HEK293 (cell line): Measurements from ENCODE around the gene DAZAP1.

ENCODE experiments used
- GLIS1 ChIP-seq: fragments of 450-650 bp; formaldehyde crosslinking; IDR thresholded peaks from 2 replicates; pipeline ENCODE4 v1.5.1; 2016; ENCODE audit warnings: missing biosample characterization, missing genetic modification characterization
- PATZ1 ChIP-seq: fragments of 450-650 bp; formaldehyde crosslinking; IDR thresholded peaks from 2 replicates; pipeline ENCODE4 v1.5.1; 2016; ENCODE audit warnings: missing biosample characterization, missing genetic modification characterization
- SP2 ChIP-seq: fragments of 450-650 bp; formaldehyde crosslinking; IDR thresholded peaks from 2 replicates; pipeline ENCODE4 v1.5.1; 2016; ENCODE audit warnings: missing biosample characterization, missing genetic modification characterization
- ZBTB48 ChIP-seq: fragments of 450-650 bp; formaldehyde crosslinking; IDR thresholded peaks from 2 replicates; pipeline ENCODE4 v1.5.1; 2016; ENCODE audit warnings: missing biosample characterization, missing genetic modification characterization
- ZEB2 ChIP-seq: fragments of 450-650 bp; formaldehyde crosslinking; IDR thresholded peaks from 2 replicates; pipeline ENCODE4 v1.5.1; 2016; ENCODE audit warnings: missing biosample characterization, missing genetic modification characterization
- ZFP41 ChIP-seq: fragments of 450-650 bp; formaldehyde crosslinking; IDR thresholded peaks from 2 replicates; pipeline ENCODE4 v1.5.1; 2016; ENCODE audit warnings: missing biosample characterization, missing genetic modification characterization, borderline replicate concordance
- ZFP69B ChIP-seq: fragments of 450-650 bp; formaldehyde crosslinking; IDR thresholded peaks from 2 replicates; pipeline ENCODE4 v1.5.1; 2016; ENCODE audit warnings: missing biosample characterization, missing genetic modification characterization
- ZIC2 ChIP-seq: fragments of 450-650 bp; formaldehyde crosslinking; IDR thresholded peaks from 2 replicates; pipeline ENCODE4 v1.5.1; 2016; ENCODE audit warnings: missing biosample characterization, missing genetic modification characterization
- ZNF169 ChIP-seq: fragments of 450-650 bp; formaldehyde crosslinking; IDR thresholded peaks from 2 replicates; pipeline ENCODE4 v1.5.1; 2016; ENCODE audit warnings: missing biosample characterization, missing genetic modification characterization
- ZNF223 ChIP-seq: fragments of 450-650 bp; formaldehyde crosslinking; IDR thresholded peaks from 2 replicates; pipeline ENCODE4 v1.5.1; 2016; ENCODE audit warnings: missing biosample characterization, missing genetic modification characterization
- ZNF280C ChIP-seq: fragments of 450-650 bp; formaldehyde crosslinking; IDR thresholded peaks from 2 replicates; pipeline ENCODE4 v1.5.1; 2016; ENCODE audit warnings: missing biosample characterization, missing genetic modification characterization
- ZNF292 ChIP-seq: fragments of 450-650 bp; formaldehyde crosslinking; IDR thresholded peaks from 2 replicates; pipeline ENCODE4 v1.5.1; 2016; ENCODE audit warnings: low read depth, missing biosample characterization, missing genetic modification characterization, borderline replicate concordance
- ZNF513 ChIP-seq: fragments of 450-650 bp; IDR thresholded peaks from 2 replicates; pipeline ENCODE4 v1.5.1; 2018; ENCODE audit warnings: missing biosample characterization, missing genetic modification characterization
- ZNF561 ChIP-seq: fragments of 450-650 bp; IDR thresholded peaks from 2 replicates; pipeline ENCODE4 v1.5.1; 2018; ENCODE audit warnings: missing biosample characterization, missing genetic modification characterization, borderline replicate concordance
- ZNF830 ChIP-seq: fragments of 450-650 bp; IDR thresholded peaks from 2 replicates; pipeline ENCODE4 v1.5.0; 2018; ENCODE audit warnings: missing biosample characterization, missing genetic modification characterization, low read depth, mild to moderate bottlenecking, moderate library complexity
- ZNF837 ChIP-seq: fragments of 450-650 bp; formaldehyde crosslinking; IDR thresholded peaks from 2 replicates; pipeline ENCODE4 v1.5.1; 2016; ENCODE audit warnings: missing biosample characterization, missing genetic modification characterization
- ZSCAN23 ChIP-seq: fragments of 450-650 bp; formaldehyde crosslinking; IDR thresholded peaks from 2 replicates; pipeline ENCODE4 v1.5.1; 2016; ENCODE audit warnings: missing biosample characterization, missing genetic modification characterization
- ZXDB ChIP-seq: fragments of 450-650 bp; formaldehyde crosslinking; IDR thresholded peaks from 2 replicates; pipeline ENCODE4 v1.5.1; 2016; ENCODE audit warnings: missing biosample characterization, missing genetic modification characterization
- TF ChIP-seq, protein P1 (sequence below): fragments of 450-650 bp; formaldehyde crosslinking; IDR thresholded peaks from 2 replicates; pipeline ENCODE4; 2016; ENCODE audit warnings: missing biosample characterization, missing genetic modification characterization
- TF ChIP-seq, protein P2 (sequence below): fragments of 450-650 bp; formaldehyde crosslinking; IDR thresholded peaks from 2 replicates; pipeline ENCODE4 v1.5.1; 2017; ENCODE audit warnings: missing biosample characterization, missing genetic modification characterization
- TF ChIP-seq, protein P3 (sequence below): fragments of 450-650 bp; formaldehyde crosslinking; IDR thresholded peaks from 2 replicates; pipeline ENCODE4 v1.5.1; 2017; ENCODE audit warnings: missing biosample characterization, missing genetic modification characterization

The DAZAP1 gene

GRCh38 chr19:1449467-1450442 lies 42.4 kb downstream of the DAZAP1 start, which contains the start of gene APC2 (continued):
- 0 out of 2 replicates have a peak, but pooled peaks have one; percentile 17 for TF ChIP-seq ZNF513 (tag by site-specific recombination)
- TF ChIP-seq, protein P1, sequence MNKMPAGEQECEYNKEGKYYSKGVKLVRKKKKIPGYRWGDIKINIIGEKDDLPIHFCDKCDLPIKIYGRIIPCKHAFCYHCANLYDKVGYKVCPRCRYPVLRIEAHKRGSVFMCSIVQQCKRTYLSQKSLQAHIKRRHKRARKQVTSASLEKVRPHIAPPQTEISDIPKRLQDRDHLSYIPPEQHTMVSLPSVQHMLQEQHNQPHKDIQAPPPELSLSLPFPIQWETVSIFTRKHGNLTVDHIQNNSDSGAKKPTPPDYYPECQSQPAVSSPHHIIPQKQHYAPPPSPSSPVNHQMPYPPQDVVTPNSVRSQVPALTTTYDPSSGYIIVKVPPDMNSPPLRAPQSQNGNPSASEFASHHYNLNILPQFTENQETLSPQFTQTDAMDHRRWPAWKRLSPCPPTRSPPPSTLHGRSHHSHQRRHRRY (tag by site-specific recombination), result no peak
- no peak for TF ChIP-seq ZNF280C
- TF ChIP-seq ZBTB48 (tag by site-specific recombination), result 0 out of 2 replicates have a peak, but pooled peaks have one; percentile 26
- 0 out of 2 replicates have a peak, but pooled peaks have one; percentile 37 for TF ChIP-seq ZSCAN23 (tag by site-specific recombination)
- TF ChIP-seq, protein P2, sequence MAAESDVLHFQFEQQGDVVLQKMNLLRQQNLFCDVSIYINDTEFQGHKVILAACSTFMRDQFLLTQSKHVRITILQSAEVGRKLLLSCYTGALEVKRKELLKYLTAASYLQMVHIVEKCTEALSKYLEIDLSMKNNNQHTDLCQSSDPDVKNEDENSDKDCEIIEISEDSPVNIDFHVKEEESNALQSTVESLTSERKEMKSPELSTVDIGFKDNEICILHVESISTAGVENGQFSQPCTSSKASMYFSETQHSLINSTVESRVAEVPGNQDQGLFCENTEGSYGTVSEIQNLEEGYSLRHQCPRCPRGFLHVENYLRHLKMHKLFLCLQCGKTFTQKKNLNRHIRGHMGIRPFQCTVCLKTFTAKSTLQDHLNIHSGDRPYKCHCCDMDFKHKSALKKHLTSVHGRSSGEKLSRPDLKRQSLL (tag by site-specific recombination), result no peak
- peak; percentile 94 for TF ChIP-seq PATZ1
- no peak for TF ChIP-seq ZNF223
- TF ChIP-seq ZNF292 (tag by site-specific recombination), result no peak
- 0 out of 2 replicates have a peak, but pooled peaks have one; percentile 9 for TF ChIP-seq ZIC2
- peak; percentile 42; the same call in 1 of the 2 replicates for TF ChIP-seq ZNF561 (tag by site-specific recombination)
- no peak for TF ChIP-seq ZNF837 (tag by site-specific recombination)
- TF ChIP-seq ZXDB, result no peak
- TF ChIP-seq, protein P3, sequence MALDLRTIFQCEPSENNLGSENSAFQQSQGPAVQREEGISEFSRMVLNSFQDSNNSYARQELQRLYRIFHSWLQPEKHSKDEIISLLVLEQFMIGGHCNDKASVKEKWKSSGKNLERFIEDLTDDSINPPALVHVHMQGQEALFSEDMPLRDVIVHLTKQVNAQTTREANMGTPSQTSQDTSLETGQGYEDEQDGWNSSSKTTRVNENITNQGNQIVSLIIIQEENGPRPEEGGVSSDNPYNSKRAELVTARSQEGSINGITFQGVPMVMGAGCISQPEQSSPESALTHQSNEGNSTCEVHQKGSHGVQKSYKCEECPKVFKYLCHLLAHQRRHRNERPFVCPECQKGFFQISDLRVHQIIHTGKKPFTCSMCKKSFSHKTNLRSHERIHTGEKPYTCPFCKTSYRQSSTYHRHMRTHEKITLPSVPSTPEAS (tag by site-specific recombination), result no peak
- no peak for TF ChIP-seq ZNF830
- TF ChIP-seq ZEB2 (tag by site-specific recombination), result 0 out of 2 replicates have a peak, but pooled peaks have one; percentile 39
- TF ChIP-seq SP2, result peak; percentile 74
- peak; percentile 65 for TF ChIP-seq GLIS1 (tag by site-specific recombination)
- no peak for TF ChIP-seq ZFP41 (tag by site-specific recombination)
- peak; percentile 17; the same call in 1 of the 2 replicates for TF ChIP-seq ZFP69B (tag by site-specific recombination)
- TF ChIP-seq ZNF169 (tag by site-specific recombination), result no peak
